DND-41 (cell line): ENCODE data around the gene IFT80.

Experiments
- EZH2 ChIP-seq: IDR thresholded peaks from 3 replicates; pipeline ENCODE4 v1.6.1; 2012; ENCODE audit warnings: borderline replicate concordance, low read depth, mild to moderate bottlenecking, moderate library complexity, low read length, inconsistent platforms; ENCODE audit not compliant: severe bottlenecking
- TF ChIP-seq, protein P1 (sequence below): IDR thresholded peaks from 2 replicates; pipeline ENCODE4 v1.5.1; 2012; ENCODE audit warnings: borderline replicate concordance, low read length, moderate library complexity, mild to moderate bottlenecking; ENCODE audit not compliant: poor library complexity, severe bottlenecking; ENCODE audit errors: extremely low read depth

DNA sequence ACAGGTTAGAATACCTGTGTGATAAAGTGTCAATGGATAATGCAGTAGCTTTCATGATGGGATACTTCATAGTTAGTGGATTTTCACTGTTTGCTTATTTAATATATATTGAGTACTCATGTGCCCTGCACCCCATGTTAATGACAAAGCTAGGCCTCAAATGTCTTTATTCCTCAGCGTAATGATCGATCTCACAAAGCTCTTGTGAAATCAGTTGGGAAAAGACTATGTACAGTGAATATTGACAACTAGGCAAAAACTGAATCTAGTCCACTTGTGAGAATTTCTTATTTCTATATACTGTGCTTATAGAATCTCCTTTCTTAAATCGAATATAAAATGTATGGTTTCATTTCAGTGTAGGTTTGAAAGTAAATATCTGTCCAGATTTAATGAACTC, 18.3 kb upstream of the IFT80 start:
- TF ChIP-seq, protein P1, sequence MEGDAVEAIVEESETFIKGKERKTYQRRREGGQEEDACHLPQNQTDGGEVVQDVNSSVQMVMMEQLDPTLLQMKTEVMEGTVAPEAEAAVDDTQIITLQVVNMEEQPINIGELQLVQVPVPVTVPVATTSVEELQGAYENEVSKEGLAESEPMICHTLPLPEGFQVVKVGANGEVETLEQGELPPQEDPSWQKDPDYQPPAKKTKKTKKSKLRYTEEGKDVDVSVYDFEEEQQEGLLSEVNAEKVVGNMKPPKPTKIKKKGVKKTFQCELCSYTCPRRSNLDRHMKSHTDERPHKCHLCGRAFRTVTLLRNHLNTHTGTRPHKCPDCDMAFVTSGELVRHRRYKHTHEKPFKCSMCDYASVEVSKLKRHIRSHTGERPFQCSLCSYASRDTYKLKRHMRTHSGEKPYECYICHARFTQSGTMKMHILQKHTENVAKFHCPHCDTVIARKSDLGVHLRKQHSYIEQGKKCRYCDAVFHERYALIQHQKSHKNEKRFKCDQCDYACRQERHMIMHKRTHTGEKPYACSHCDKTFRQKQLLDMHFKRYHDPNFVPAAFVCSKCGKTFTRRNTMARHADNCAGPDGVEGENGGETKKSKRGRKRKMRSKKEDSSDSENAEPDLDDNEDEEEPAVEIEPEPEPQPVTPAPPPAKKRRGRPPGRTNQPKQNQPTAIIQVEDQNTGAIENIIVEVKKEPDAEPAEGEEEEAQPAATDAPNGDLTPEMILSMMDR: no peak
- no peak for TF ChIP-seq EZH2
